ENCODE data around the gene CLDND1.
"Not testable (repeated sequence)": the region's sequence is repeated elsewhere in the genome, so short reads cannot be mapped to it uniquely, and the experiment has no call there.

The CLDND1 gene

DNA sequence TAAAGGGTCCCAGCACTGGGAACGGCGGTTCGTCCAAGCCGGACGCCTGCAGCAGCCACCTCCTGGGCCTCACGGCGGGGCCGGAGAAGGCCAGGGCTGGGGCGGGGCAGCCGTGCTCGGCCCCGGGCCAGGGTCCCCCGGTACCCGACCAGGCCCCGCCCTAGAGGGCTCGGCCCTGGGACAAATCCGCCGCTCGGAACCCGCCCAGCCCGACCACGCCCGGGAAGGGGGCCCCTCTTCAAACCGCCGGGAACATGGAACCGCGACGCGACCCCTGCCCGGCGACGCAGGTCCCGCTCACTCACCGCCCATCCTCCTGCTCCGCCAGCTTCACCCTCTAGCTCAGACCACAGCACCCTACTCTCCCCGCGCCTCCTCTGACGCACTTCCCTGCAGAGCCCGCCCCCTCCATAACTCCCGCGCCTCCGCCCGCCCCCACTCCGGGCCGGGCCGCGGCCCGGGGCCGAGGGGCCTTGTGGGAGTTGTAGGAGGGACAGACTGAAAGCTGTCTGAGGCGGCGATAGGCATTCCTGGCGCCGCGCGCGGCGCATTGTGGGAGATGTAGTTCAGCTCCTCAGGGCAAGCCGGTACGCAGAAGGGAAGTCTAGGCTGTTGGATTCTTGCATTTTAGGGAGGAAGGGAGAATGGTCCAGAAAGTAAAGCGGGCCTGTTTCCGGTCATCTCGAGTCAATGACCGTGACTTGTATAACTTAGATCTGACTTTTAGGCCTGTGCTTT is at the start of gene CLDND1:
TSS of gene CLDND1 (minus strand) at position 359 of the 738 bp plus-strand sequence. CDS start 1,478 bp downstream, outside the sequence.
- DNase-seq (ENCODE audit: low read depth in 2 of 2): peak; percentile 89 to 93

- DNase-seq (ENCODE audit: low read depth in 2 of 2): no peak
Observed at GRCh38 chr3:98568402-98568801, 45.7 kb upstream of the CLDND1 start.

- DNase-seq (ENCODE audit: low read depth in 2 of 2): no peak
Observed at GRCh38 chr3:98567666-98568270, 45.1 kb upstream of the CLDND1 start.

DNA sequence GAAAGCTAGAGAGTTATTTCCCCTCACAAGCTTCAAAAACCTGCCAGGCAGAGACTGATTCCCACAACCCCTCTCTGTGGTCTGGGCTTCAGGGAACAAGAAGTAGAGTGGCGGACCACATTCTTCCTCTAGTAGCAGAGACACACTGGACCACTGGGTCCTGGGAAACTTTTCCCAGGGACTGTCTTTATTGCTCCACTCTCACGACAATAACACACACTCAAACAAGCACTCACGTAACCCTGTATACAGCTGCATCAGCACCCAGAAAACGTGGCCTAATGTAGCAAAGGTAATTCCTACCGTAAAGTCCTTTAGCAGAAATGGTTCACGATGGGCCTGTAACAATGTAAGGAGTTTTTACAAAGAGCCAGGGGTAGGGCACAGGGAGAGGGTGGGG is 43.1 kb upstream of the CLDND1 start:
- no peak for DNase-seq (ENCODE audit: low read depth in 2 of 2)

- no peak for DNase-seq (ENCODE audit: low read depth in 2 of 2)
Observed at GRCh38 chr3:98565237-98565643, 42.5 kb upstream of the CLDND1 start.

GRCh38 chr3:98564282-98565005 is 41.7 kb upstream of the CLDND1 start:
- DNase-seq (ENCODE audit: low read depth in 2 of 2): no peak

DNA sequence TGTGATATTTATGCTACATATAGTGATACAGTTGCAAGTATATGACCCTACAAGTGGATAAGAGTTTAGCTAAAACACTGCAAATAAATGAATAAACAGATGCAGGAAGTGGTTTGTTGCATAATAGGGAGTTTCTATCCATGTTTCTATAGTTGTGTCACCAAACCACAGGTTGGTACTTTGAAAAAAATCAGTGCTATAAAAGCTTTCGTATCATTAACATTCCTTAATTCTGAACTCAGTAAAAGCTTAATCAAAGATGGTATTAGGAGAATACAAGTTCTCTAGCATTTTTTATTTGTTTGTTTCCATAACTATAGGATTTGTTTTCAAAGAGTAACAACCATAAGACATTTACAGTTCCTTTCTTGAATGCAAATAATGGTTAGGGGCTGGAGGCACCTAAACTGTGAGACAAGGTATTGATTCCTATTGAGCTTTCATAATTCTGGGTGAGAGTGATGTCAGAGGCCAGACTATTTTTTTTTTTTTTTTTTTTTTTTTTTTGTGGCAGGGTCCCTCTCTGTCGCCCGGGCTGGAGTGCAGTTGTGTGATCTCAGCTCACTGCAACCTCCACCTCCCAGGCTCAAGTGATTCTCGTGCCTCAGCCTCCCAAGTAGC is 41.1 kb upstream of the CLDND1 start:
- DNase-seq (ENCODE audit: low read depth in 2 of 2): no peak

DNA sequence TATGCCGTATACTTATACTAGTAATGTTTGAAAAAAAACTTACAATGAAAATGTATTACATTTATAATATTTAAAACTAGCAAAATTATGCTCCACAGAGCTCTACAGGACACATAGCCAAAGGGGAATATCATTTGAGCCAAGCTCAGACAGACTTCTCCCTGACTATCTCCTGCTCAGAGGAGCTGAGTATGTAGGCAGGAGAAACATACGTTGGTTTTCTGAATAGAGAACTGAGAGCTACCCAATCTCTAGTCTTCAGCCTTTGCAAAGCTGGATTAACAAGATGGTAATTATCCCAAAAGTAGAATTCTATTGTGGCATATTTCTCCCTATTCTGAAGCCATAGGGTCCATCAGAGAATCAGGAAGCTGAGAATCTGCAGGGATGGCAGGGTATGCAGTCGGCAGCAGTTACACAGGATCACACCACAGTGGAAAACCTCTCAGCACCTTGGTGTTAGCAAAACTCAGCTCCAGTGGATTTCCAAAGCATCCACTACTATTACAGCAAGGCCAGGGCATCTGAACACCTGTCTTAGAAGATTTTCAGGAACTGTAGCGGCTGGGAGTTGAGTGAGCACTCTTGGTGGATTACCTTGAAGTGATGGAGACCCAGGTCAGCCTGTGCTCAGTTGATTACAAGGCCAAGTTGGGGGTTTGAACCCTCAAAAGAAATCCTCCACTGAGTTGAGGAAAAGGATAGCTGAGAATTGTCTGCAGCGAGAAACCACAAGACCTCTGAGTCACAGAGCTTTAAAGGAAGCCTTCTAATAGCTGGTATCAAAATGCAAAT is 39.2 kb upstream of the CLDND1 start:
- no peak for DNase-seq (ENCODE audit: low read depth in 2 of 2)

DNA sequence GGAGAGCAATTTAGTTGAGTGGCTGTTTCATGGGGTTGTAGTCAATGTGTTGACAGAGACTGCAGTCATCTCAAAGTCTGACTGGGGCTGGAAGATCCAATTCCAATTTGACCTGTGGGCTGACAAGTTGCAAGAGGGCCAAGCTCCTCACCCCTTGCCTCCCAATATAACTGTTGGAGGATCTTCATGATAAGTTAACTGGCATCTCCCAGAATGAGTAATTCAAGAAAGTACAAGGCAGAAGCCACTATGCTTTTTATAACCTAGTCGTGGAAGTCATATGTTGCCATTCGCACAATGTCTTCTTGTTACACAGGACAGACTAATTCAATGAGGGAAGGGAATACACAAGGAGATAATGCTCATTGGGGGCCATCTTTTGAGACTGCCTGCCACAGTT is 38.2 kb upstream of the CLDND1 start:
- no peak for DNase-seq (ENCODE audit: low read depth in 2 of 2)

DNA sequence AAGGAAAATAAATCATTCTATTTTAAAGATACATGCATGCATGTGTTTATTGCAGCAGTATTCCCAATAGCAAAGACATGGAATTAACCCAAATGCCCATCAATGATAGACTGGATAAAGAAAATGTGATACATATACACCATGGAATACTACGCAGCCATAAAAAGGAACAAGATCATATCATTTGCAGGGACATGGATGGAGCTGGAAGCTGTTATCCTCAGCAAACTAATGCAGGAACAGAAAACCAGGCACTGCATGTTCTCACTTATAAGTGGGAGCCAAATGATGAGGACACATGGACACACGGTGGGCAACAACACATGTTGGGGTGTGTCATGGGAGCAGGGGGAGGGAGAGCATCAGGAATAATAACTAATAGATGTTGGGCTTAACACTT is 37.1 kb upstream of the CLDND1 start:
- not testable (repeated sequence) for DNase-seq (ENCODE audit: low read depth in 2 of 2)

GRCh38 chr3:98558100-98558827 is 35.6 kb upstream of the CLDND1 start:
- no peak for DNase-seq (ENCODE audit: low read depth in 2 of 2)

- DNase-seq (ENCODE audit: low read depth in 2 of 2): peak; percentile 31 to 47
Observed at GRCh38 chr3:98557324-98558010, 34.8 kb upstream of the CLDND1 start.

DNA sequence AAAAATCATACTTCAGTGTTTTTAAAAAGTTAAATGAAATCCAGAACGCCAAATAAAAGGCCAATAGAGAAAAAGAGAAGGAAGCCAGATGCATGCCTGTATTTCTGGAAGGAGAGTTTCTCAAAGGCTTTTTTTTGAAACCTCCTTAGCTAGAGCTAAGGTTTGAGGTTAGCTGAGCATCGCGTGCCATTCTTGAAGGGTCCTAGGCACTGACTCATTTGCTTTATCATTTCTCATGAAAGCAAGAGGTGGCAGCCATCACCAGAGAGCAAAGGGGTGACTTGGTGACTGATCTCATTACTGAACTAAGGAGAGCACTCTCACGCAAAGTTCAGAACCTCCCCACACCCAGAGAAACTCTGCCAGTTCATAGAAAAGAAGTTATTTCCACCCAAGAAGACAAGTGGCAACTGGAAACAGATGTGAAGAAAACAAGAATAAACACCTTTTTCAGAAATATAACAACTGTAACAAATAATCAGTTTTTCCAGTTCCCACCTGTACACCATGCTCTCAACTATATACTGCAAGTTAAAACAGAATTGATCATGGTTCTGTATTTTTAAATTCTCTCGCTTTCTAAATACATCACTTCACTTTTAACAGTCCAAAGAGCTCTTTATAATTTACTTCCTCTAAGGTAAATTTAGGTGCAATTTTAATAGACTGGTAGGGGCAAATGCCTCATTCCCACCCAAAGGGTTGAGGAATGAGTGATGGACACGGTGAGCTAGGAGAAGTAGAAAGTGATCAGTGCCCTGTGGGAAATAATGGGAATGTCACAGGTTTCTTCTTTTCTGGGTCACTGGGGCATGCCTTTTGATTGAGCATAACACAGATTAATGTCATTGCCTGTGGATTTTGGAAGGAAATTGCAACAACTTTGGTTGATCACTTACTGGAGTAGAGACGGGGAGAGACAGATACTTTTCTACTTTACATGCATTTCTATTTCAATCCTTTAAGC is 33.7 kb upstream of the CLDND1 start:
- peak; percentile 67 to 81 for DNase-seq (ENCODE audit: low read depth in 2 of 2)

DNA sequence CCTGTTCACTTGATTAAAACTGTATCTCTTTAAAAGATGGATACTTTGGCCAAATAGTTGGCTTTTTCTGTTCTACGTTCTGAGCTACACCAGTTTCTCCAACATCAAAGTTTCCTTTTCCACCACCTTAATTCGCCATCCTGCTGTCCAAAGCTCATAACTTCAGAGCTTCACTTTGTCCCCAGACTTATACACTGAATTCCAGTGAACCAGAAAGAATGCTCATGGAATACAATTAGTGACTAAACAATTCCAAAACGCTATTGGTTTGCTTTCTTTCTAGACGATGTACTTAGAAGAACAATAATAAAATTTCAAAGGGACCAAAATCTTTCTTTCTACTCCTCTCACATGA is 32.3 kb upstream of the CLDND1 start:
- no peak for DNase-seq (ENCODE audit: low read depth in 2 of 2)

DNA sequence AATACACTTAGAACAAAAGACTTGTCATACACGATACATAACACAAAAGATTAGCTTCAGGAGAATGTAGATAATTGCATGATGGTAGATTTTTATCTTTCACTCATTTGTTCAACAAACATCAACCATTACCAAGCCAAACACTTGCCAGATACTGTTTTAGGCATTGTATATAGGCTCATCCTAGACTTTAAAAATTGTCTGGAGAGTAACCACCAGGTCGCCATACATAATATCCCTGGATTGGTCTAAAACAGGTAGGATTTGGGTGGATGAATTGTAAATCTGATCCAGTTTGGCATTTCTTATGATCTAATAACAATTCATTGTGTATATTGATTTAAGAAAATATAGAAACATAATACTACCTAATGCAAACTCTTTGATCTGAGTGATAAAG is 31.9 kb upstream of the CLDND1 start:
- no peak for DNase-seq (ENCODE audit: low read depth in 2 of 2)

DNA sequence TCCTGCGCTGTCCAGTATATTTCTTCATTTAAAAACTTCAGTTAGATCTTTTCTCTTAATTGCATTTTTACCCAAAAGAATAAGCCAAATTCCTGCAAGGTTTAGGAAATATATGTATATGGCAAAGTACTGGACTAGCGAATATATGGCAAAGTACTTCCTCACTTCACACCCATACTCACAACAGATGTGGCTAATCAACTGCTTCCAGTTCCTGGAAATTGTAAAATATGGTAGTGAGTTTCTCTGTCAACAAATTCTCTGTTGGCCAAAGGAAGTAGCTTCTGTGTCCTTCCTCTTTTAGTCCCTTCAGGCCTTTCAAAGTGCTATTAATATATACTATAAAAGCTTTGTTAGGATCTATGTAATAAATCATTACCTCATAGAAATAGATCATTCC is 31.1 kb upstream of the CLDND1 start:
- DNase-seq (ENCODE audit: low read depth in 2 of 2): no peak

- no peak for DNase-seq (ENCODE audit: low read depth in 2 of 2)
Observed at GRCh38 chr3:98553021-98553563, 30.4 kb upstream of the CLDND1 start.

- no peak for DNase-seq (ENCODE audit: low read depth in 2 of 2)
Observed at GRCh38 chr3:98552232-98553020, 29.7 kb upstream of the CLDND1 start.

Data from stimulated activated CD4-positive, alpha-beta T cell treated with anti-CD3 and anti-CD28 coated beads, Interleukin-15, amount 100 ng/mL, for 48 hours (primary cell).